Endometrial microvascular endothelial cells (primary cell): ENCODE data around the gene ABHD17A. TPM values are rescaled to one million over a fixed set of nuclear protein-coding genes. Genes with fewer than 3 reads are reported as not detected.
"Not testable (repeated sequence)": the region's sequence is repeated elsewhere in the genome, so short reads cannot be mapped to it uniquely, and the experiment has no call there.

Experiments
- in situ Hi-C: cut with HindIII; loops from 2 replicates; pipeline ENCODE4 v1.10.0; 2017; ENCODE audit warnings: low sequenced_read_pairs, low pct_unique_long_range_greater_than_20kb; ENCODE audit errors: inconsistent ontology term
- total RNA-seq: library from RNA; depleted of rRNA; stranded (reverse); fragments of >200 nt; gene quantifications from one replicate; pipeline ENCODE4 v1.2.3, GENCODE V29; 2015; ENCODE audit errors: inconsistent ontology term

The ABHD17A gene
- total RNA-seq, result 149 TPM

DNA sequence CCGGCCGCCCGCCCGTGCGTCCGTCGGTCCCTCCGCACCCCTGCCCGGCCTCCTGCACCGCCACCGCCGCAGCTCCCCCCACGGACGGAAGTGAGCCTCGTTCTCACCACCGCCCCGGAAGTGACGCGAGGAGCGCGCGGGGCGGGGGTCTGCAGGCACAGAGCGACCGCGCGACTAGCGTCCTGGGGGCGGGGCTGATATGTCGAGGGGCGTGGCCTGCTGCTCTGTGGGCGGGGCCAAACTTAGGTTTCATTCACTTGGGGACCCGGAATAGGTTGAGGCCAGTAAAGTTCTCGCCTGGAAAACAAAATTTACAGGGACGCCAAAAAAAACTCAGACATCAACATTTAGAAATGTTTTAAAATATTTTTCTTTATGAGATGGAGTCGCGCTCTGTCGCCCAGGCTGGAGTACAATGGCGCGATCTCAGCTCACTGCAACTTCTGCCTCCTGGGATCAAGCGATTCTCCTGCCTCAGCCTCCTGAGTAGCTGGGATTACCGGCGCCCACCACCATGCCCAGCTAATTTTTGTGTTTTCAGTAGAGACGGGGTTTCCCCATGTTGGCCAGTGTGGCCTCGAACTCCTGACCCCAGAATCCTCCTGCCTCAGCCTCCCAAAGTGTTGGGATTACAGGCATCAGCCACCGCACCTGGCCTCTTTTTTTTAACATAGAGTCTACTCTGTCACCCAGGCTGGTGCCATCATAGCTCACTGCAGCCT is at the start of gene ABHD17A:
ABHD17A (minus strand) TSS at position 99 of the 722 bp plus-strand sequence. CDS start 3,930 bp downstream, outside the sequence.
- in situ Hi-C loops, result not testable (repeated sequence)

DNA sequence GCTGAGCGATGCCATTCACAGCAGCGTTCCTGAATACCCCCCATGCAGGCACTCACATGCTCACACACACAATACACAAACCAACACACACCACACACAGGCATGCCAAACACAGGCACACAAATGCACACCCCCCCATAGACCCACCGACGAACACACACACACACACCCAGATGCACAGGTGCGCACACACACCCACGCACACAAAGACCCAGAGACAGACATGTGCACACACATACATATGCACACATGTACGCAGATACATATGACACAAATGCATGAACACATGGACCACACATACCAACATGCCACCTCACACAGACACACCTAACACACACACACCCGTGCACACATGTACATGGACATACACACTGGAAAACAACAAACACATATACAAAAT is 48.6 kb upstream of the ABHD17A start:
- in situ Hi-C loops, result no loop called here

DNA sequence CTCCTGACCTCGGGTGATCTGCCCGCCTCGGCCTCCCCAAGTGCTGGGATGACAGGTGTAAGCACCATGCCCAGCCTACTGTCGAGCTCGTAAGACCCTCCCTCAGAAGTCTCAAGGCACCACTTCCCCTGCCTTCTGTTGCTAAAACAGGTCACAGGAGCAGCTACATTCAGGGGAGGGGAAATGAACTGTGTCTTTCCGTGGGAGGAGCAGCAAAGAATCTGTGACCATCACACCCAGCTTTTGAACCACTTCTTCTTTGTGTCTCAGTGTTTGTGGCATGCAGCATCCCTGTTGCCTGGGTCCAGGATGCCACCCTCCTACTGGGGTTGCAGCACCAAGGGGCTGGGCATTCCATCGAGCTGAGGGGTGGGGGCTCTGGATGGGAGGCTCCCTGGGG is 47.9 kb upstream of the ABHD17A start:
- in situ Hi-C loops, result no loop called here

DNA sequence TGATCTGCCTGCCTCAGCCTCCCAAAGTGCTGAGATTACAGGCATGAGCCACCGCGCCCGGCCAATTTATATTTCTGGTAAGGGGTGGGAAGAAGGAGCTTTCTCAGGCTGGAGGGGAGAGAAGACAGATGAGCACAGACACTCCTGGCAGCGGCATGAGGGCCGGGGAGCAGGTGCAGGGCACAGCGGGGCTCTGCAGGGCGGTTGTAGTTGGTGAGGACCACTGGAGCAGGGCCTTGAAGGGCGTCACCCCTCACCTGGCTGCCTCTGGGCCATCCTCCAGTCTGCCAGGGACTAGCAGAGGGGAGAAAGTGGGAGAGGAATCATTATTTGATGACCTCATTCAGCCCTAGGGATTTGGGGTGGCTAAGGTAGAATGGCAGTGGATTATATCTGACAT is 47.1 kb upstream of the ABHD17A start:
- in situ Hi-C loops, result no loop called here

DNA sequence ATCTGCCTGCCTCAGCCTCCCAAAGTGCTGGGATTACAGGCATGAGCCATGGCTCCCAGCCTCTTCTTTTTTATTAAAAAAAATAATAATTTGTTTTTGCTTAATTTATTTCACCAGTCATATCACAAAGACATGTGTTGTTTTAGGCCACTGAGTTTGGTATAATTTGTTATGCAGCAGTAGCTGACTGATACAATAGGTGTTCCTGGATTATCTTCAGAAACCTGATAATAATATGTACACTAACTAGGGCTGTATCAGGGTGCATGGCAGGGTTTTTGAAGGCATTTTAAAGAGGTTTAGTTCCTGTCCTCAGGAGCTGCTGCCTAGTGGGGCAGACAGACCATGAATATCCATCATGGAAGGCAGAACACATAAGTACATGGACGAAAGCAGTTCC is 46.1 kb upstream of the ABHD17A start:
- in situ Hi-C loops, result no loop called here

DNA sequence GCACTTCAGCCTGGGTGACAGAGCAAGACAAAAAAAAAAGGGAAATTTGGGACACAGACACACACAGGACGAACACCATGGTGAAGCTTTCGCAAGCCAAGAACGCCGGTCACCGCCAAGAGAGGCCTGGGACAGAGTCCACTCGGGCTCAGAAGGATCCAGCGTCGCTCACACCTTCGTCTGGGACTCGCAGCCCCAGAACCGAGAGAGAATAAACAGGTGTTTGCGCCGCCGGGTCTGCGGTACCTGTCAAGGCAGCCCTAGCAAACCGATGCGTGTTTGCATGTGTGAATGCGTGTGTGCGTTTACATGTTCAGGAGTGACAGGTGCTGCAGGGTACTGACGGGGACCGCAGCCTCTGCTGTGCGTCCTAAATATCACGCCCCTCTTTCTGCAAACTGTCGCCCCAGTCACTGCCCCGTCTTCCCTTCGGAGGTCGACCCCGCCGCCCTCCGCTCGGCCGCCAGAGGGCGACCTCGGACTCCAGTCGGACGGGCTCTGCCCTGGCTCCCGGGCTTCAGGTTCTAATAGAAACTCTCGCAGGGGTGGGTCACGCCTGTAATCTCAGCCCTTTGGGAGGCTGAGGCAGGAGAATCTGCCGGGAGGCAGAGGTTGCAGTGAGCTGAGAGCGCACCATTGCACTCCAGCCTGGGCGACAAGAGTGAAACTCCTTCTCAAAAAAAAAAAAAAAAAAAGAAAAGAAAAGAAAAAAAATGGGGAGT is 43.9 kb upstream of the ABHD17A start:
- in situ Hi-C loops, result no loop called here

DNA sequence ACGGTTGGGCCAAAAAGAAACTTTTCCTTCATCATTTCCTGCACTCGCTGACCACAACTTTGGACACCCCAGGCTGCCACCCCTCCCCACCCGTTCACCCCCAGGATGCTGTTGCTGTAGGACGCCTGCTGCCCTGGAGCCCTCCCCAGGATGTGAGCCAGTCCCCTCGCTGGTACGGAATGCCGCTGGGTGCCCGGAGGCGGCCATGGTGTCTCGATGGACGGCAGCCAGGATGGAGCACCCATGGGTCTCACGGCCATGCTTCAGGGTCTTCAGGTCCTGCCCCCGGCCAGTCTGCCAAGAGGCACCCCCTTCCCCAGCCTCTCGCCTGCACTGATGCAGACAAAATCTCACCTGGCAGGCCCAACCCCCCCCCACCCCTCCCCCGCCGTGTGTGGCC is 40.2 kb upstream of the ABHD17A start:
- in situ Hi-C loops, result no loop called here

DNA sequence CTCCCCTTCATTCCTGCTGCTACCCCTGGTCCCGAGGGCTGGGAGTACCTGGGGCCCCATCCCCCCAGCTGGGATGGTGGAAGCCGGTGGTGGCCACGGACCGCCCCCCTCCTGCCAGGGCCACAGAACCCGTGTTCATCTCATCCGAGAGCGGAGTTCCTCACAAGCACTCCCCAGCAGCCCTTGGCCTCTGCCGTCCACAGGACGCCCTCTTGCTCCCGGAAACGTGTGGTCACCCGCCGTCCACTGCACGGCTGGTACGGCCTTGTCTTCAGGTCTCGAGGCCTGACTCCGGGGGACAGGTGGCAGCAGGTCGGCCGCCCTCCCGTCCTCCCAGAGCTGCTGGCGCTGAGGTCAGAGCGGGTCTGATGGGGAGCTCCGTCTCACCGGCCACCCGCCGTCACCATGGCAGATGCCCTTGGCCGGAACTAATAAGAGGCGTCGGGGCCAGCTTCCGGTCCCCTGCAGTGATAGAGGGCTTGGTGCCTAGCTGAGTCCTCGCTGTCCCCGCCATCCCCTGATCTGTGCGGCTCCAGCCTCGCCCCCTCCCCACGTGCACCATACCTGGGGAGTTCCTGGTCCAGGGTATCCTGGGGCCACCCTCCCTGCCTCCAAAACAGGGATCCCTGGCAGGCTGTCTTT is 39.1 kb upstream of the ABHD17A start:
- in situ Hi-C loops, result no loop called here

DNA sequence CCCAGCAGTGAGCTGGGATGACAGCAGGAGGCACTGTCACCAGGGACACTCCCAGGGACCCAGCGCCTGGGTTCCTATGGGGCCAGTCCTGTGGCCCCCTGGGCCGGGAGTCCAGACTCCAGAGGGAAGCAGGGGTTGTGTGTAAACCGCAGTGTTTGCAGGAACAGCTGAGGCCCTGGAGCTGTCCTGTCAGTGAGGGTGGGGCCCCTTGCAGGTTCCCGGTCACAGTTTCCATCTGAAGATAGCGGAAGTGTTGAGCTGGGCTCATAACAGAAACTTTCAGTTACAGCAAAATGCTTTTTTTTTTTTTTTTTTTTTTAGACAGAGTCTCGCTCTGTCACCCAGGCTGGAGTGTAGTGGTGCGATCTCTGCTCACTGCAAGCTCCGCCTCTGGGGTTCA is 38.0 kb upstream of the ABHD17A start:
- in situ Hi-C loops, result no loop called here

DNA sequence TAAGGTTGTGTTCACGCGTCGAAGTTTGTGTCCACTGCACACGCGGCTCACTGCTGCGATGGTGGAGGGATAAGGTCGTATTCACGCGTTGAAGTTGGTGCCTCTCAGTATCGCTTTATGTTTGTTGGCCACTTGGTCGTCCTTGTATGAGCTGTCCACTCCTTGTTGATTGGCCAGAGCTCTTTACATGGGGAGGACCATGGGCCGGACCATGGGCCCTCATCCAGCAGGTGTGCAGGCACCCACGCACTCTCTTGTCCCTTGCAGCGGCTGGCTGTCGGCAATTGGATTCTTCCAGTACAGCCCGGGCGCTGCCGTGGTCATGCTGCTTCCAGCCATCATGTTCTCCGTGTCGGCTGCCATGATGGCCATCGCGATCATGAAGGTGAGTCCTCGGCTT is 37.5 kb upstream of the ABHD17A start:
- in situ Hi-C loops, result no loop called here

DNA sequence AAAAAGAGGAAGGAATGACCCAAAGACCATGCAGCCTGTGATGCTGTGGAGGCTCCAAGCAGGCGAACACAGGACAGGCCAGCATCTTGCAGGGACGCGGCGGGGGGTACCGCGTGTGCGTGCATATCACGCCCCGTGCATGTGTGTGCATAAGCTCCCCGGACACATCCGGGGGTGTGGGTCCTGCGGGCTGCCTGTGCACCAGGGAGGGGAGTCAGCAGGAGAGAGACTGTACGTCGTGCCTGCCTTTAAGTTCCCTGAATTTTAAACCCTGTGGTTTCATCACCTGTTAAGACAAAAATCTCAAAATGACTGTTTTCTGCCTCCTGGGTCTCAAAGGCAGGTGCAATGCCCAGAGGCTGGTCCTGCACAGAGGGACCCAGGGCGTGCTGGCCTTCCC is 36.5 kb upstream of the ABHD17A start:
- in situ Hi-C loops, result no loop called here

DNA sequence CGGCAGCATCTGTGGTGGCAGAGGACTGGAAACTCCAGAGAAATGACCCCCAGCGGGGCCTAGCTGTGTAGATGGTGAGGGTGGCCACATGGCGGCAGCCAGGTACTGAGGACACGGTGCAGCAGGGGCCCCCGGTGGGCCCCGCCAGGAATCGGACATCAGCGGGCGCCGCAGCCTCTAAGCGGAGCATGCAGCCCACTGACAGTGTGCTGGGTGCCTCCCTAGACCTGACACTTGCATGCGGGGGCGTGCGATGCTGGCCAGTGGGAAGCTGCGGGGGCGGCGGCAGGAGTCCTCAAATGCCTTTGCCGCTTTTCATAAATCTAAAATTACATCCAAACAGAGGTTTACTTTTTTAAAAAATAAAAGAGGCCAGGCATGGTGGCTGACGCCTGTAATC is 36.0 kb upstream of the ABHD17A start:
- in situ Hi-C loops, result no loop called here

DNA sequence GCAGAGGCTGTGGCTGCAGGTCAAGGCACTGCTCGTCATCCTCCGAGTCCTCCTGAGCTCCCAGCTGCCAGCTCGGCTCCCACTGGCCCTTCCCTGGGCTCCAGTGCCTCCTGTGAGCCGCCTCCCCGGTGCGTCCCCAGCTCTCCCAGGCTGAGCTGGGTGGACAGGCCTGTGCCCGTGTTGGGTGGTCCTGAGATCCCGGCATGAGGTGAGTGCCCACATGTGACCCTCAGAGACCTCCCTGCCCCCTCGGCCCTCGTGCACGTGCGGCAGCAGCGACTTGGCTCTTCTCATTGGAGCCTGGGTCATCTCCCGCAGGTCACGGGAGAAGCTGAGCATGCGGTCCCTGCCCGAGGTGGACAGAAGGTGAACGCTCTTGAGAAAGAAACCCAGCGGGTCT is 35.3 kb upstream of the ABHD17A start:
- in situ Hi-C loops, result no loop called here

DNA sequence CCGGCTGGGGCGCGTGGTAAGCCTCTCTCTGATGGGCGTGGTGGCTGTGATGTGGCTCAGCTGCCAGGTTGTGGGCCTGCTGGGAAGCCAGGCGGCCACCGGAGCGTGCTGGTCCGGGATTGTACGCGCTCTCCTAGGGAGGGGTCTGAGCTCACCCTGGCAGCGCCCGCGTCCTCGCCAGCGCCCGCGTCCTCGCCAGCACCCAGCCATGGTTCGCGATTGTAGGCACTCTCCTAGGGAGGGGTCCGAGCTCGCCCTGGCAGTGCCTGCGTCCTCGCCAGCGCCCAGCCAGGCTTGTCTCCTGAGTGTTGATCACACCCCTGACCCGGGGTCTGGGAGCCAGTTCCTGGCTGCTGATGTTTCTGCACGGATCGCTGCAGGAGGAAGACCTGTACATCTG is 33.7 kb upstream of the ABHD17A start:
- in situ Hi-C loops, result no loop called here

DNA sequence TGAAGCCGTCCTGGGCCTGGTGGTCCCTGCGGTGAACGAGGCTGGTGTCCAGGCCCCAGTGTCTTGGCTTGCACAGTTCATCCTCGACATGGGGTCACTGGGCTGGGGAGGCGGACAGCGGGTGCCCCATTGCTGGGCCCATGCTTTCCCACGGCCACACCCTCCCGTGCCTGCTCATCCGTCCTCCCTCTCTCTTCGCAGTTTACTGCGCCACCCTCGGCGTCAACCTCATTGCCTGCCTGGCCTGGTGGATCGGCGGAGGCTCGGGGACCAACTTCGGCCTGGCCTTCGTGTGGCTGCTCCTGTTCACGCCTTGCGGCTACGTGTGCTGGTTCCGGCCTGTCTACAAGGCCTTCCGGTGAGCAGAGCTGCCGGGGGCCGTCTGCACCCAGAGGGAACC is 32.6 kb upstream of the ABHD17A start:
- in situ Hi-C loops, result no loop called here

DNA sequence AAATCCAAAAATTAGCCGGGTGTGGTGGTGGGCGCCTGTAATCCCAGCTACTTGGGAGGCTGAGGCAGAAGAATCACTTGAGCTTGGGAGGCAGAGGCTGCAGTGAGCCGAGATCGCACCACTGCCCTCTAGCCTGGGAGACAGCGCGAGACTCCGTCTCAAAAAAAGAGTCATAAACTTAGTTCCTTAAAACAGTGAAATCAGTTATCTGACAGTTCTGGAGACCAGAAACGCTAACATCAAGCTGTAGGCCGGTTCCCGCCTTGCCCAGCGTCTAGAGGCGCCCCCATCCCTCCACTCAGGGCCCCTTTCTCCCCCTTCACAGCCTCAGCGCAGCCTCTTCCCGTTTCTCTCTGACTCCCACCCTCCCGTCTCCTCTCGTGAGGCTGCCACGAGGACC is 31.9 kb upstream of the ABHD17A start:
- in situ Hi-C loops, result no loop called here

DNA sequence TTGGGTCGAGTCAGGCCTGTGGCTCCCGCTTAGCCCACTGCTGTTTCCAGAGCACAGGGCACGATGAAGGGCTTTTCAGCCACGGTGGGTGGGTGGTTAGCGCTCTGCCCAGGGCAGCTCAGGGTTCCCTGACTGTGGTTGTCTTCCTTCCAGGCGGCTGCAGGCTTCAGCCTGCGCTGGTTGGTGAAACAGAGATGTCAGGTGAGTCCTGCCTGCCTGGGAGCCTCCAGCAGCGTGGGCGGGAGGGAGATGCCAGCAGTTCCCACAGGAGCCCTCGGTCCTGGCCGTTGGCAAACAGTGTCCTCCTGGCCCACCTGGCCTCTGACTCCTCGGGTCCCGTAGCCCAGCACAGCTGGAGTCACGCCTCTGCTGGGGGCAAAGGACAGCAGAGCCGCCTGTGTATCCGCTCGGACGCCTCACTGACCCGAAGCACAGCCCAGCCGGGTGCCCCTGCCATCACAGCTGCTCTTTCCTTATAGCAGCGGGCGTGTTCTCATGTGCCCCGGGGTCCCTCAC is 29.6 kb upstream of the ABHD17A start:
- in situ Hi-C loops, result no loop called here

DNA sequence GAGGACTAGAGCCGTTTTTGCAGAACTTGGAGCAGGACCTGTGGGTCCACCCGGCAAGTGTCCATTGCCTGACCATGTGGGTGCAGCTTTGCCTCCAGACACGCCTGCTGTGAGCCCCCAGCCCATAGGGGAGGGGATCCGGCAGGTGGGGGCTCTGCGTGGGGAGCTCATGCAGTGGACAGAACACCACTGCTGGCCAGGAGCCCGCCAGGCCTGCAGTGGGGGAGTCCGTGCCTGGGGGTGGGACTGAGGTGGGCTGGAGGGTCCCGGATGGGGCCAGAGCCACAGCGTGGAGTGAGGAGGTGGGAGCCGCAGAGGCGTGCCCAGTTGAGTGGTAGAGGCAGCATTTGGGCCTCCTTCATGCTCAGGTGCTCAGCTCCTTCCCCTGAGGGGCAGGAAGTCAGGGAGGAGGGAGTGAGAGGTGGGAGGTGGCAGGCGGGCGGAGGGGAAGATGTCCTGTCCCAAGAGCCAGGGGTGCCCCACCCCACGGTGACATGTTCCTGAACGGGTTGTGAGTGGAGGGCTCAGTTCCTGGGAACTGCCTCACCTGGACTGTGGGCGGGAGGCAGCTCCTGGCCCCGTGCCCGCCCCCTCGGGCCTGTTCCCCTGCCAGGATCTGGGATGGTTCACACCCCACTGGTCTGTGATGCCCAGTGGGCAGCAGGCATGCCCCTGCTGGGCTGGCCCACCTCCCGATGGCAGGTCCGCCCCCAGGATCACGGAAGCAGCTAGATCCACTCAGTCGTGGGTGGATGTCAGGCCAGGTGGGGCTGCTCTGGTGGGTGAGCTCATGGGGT is 28.7 kb upstream of the ABHD17A start:
- in situ Hi-C loops, result no loop called here
